OCI-LY1 (cell line): ENCODE results near the gene MCM7.

Experiments used
- H2AFZ ChIP-seq: fragments of 200-600 bp; sonication (generic), shearing (Covaris generic); 2 replicates; pipeline ENCODE4 v1.6.0; 2014; ENCODE audit warnings: antibody characterized with exemption, mild to moderate bottlenecking, low read length
- H3F3A ChIP-seq: fragments of 200-600 bp; sonication (generic), shearing (Covaris generic); 2 replicates; pipeline ENCODE4 v1.6.0; 2014; ENCODE audit warnings: mild to moderate bottlenecking, antibody characterized with exemption, low read length, moderate library complexity; ENCODE audit not compliant: insufficient read depth
- H3K27ac ChIP-seq: fragments of 200-600 bp; sonication (generic); 2 replicates; pipeline ENCODE4 v1.5.1; 2014; ENCODE audit warnings: low read length, mixed run types, mild to moderate bottlenecking, low read depth; ENCODE audit not compliant: poor library complexity, severe bottlenecking
- H3K27me3 ChIP-seq: fragments of 200-600 bp; sonication (generic); 2 replicates; pipeline ENCODE4 v1.6.0; 2014; ENCODE audit warnings: antibody characterized with exemption, mild to moderate bottlenecking, low read length, moderate library complexity; ENCODE audit not compliant: insufficient read depth
- H3K36me3 ChIP-seq: fragments of 200-600 bp; sonication (generic); 2 replicates; pipeline ENCODE4 v1.6.1; 2014; ENCODE audit warnings: mild to moderate bottlenecking, antibody characterized with exemption, low read length, moderate library complexity, mixed read lengths; ENCODE audit not compliant: insufficient read depth
- H3K4me1 ChIP-seq: fragments of 200-600 bp; sonication (generic); 2 replicates; pipeline ENCODE4 v1.5.1; 2014; ENCODE audit warnings: mild to moderate bottlenecking, low read length, moderate library complexity; ENCODE audit not compliant: insufficient read depth, severe bottlenecking
- H3K4me2 ChIP-seq: fragments of 200-600 bp; sonication (generic), shearing (Covaris generic); 2 replicates; pipeline ENCODE4 v1.6.1; 2014; ENCODE audit warnings: low read length
- H3K4me3 ChIP-seq: fragments of 200-600 bp; sonication (generic); 2 replicates; pipeline ENCODE4 v1.5.1; 2014; ENCODE audit warnings: low read length, low read depth, mild to moderate bottlenecking, mixed read lengths; ENCODE audit not compliant: poor library complexity, severe bottlenecking
- H3K79me2 ChIP-seq: fragments of 200-600 bp; shearing (Covaris generic); 2 replicates; pipeline ENCODE4 v1.6.1; 2016; ENCODE audit warnings: mixed run types, low read length, mixed read lengths; ENCODE audit not compliant: insufficient read depth
- H3K9ac ChIP-seq: fragments of 200-600 bp; sonication (generic), shearing (Covaris generic); 2 replicates; pipeline ENCODE4 v1.6.1; 2014; ENCODE audit warnings: mild to moderate bottlenecking, low read length, mixed read lengths
- H3K9me2 ChIP-seq: fragments of 200-600 bp; sonication (generic), shearing (Covaris generic); 2 replicates; pipeline ENCODE4 v1.6.1; 2014; ENCODE audit warnings: low read depth, mild to moderate bottlenecking, low read length, mixed read lengths
- H3K9me3 ChIP-seq: fragments of 200-600 bp; shearing (Covaris generic); 2 replicates; pipeline ENCODE4 v1.6.1; 2014; ENCODE audit warnings: low read length, mixed read lengths
- H4K20me1 ChIP-seq: fragments of 200-600 bp; sonication (generic), shearing (Covaris generic); 2 replicates; pipeline ENCODE4 v1.6.0; 2016; ENCODE audit warnings: mild to moderate bottlenecking, low read length; ENCODE audit not compliant: insufficient read depth
- EZH2 ChIP-seq: fragments of 200-600 bp; sonication (generic), shearing (Covaris generic); IDR thresholded peaks from 2 replicates; pipeline ENCODE4 v1.8.0; 2017; ENCODE audit warnings: borderline replicate concordance, mixed run types, mild to moderate bottlenecking, antibody characterized with exemption, low read length, moderate library complexity, mixed read lengths
- TF ChIP-seq, protein P1 (sequence below): fragments of 200-600 bp; sonication (generic), shearing (Covaris generic); IDR thresholded peaks from 2 replicates; pipeline ENCODE4 v1.5.1; 2017; ENCODE audit warnings: mild to moderate bottlenecking, antibody characterized with exemption, low read length, moderate library complexity, mixed read lengths

The MCM7 gene

DNA sequence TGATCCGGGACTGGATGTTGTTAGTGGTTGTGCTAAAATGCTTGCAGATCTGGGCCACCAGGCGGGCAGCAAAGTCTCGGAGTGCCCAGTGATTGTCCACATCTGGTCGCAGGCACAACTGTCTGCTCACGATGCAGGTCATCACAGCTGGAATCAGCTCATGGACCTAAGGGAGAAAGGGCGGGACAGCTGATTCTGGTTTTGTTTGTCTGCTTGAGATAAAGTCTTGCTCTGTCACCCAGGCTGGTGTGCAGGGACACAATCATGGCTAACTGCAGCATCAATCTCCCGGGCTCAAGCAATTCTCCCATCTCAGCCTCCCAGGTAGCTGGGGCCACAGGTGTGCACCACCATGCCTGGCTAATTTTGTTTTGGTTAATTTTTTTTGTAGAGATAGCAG is 10.0 kb upstream of the MCM7 start:
- no peaks in the 10 kb centered on the region for H4K20me1 ChIP-seq
- H3K9me2 ChIP-seq = no peaks in the 10 kb centered on the region
- no peak overlapping the region for H2AFZ ChIP-seq
- no peaks in the 10 kb centered on the region for H3K27me3 ChIP-seq
- H3K9ac ChIP-seq = no peak overlapping the region
- H3F3A ChIP-seq = no peaks in the 10 kb centered on the region
- H3K79me2 ChIP-seq = no peaks in the 10 kb centered on the region
- H3K4me3 ChIP-seq = no peak overlapping the region
- H3K9me3 ChIP-seq = no peaks in the 10 kb centered on the region
- H3K4me2 ChIP-seq = no peak overlapping the region
- H3K4me1 ChIP-seq = peaks cover 7% of the 10 kb centered on the region
- H3K27ac ChIP-seq = no peak overlapping the region
- peaks cover 75% of the 10 kb centered on the region for H3K36me3 ChIP-seq
- TF ChIP-seq, protein P1, sequence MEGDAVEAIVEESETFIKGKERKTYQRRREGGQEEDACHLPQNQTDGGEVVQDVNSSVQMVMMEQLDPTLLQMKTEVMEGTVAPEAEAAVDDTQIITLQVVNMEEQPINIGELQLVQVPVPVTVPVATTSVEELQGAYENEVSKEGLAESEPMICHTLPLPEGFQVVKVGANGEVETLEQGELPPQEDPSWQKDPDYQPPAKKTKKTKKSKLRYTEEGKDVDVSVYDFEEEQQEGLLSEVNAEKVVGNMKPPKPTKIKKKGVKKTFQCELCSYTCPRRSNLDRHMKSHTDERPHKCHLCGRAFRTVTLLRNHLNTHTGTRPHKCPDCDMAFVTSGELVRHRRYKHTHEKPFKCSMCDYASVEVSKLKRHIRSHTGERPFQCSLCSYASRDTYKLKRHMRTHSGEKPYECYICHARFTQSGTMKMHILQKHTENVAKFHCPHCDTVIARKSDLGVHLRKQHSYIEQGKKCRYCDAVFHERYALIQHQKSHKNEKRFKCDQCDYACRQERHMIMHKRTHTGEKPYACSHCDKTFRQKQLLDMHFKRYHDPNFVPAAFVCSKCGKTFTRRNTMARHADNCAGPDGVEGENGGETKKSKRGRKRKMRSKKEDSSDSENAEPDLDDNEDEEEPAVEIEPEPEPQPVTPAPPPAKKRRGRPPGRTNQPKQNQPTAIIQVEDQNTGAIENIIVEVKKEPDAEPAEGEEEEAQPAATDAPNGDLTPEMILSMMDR = no peak
- TF ChIP-seq EZH2 = no peak

DNA sequence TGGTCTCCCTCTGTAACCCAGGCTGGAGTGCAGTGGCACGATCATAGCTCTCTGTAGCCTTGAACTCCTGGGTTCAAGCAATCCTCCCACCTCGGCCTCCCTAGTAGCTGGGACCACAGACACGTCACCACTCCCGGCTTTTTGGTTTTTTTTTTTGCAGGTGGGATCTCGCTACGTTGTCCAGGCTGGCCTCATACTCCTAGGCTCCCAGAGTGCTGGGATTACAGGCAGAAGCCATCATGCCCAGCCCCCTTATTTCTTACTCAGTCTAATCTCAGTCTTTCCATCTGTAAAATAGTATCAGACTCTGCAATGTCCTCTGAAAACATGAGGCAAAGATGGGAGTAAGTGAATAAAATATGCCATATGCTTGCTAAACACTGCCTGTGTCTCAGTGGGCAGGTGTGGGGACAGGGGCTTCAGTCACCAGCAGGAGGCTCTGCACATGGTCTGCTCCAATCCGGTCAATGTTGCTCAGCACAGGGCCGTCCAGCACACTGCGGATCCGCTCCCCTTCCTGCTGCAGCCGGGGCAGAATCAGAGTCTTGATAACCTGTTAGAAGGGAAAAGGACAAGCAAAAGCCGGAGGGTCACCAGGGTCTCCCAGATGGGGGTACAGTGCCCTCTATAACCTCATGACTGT is 8.4 kb upstream of the MCM7 start:
- Histone ChIP-seq H3K4me1 (peaks cover 7% of the 10 kb centered on the region), H3K27me3 (no peaks in the 10 kb centered on the region), H3F3A (no peaks in the 10 kb centered on the region), H4K20me1 (no peaks in the 10 kb centered on the region), H3K27ac (no peak overlapping the region), H3K36me3 (peaks cover 89% of the 10 kb centered on the region), H3K9ac (no peak overlapping the region), H3K4me3 (no peak overlapping the region), H3K9me2 (no peaks in the 10 kb centered on the region), H2AFZ (no peak overlapping the region), H3K4me2 (no peak overlapping the region), H3K79me2 (no peaks in the 10 kb centered on the region), H3K9me3 (no peaks in the 10 kb centered on the region)
- TF ChIP-seq EZH2 = no peak
- TF ChIP-seq, protein P1 = peak; percentile 27; the same call in 1 of the 2 replicates

- peaks cover 75% of the 10 kb centered on the region for H3K36me3 ChIP-seq
- H3K9ac ChIP-seq = no peak overlapping the region
- peak overlapping the region; percentile 1 for H3K27ac ChIP-seq
- H3F3A ChIP-seq = no peaks in the 10 kb centered on the region
- H3K27me3 ChIP-seq = no peaks in the 10 kb centered on the region
- H2AFZ ChIP-seq = no peak overlapping the region
- no peaks in the 10 kb centered on the region for H3K9me3 ChIP-seq
- no peak overlapping the region for H3K4me2 ChIP-seq
- no peak overlapping the region for H3K4me3 ChIP-seq
- H3K79me2 ChIP-seq = no peaks in the 10 kb centered on the region
- no peaks in the 10 kb centered on the region for H4K20me1 ChIP-seq
- H3K4me1 ChIP-seq = peaks cover 9% of the 10 kb centered on the region
- TF ChIP-seq EZH2 = no peak
- TF ChIP-seq, protein P1 = no peak
- H3K9me2 ChIP-seq = no peaks in the 10 kb centered on the region
Observed at GRCh38 chr7:100107890-100108289, 6.7 kb upstream of the MCM7 start.
